SK-N-SH (cell line): Measurements from ENCODE around the gene AFAP1L1.

Experiments used
- CTCF ChIP-seq: fragments of 200-600 bp; sonication (generic); IDR thresholded peaks from 2 replicates; pipeline ENCODE4 v1.6.1; 2017; ENCODE audit warnings: antibody characterized with exemption, mild to moderate bottlenecking, moderate library complexity
- ELF1 ChIP-seq: IDR thresholded peaks from 2 replicates; pipeline ENCODE4 v1.4.0; 2012
- EZH2phosphoT487 ChIP-seq: fragments of 200-600 bp; sonication (generic); IDR thresholded peaks from 2 replicates; pipeline ENCODE4 v1.6.1; 2017; ENCODE audit warnings: low read depth, mixed run types, mild to moderate bottlenecking, antibody characterized with exemption, moderate library complexity, borderline replicate concordance
- MAX ChIP-seq: IDR thresholded peaks from 2 replicates; pipeline ENCODE4 v1.4.0; 2012; ENCODE audit warnings: low read depth
- NRF1 ChIP-seq: IDR thresholded peaks from 2 replicates; pipeline ENCODE4 v1.6.1; 2012; ENCODE audit warnings: low read depth, mild to moderate bottlenecking, low read length
- POLR2AphosphoS5 ChIP-seq: IDR thresholded peaks from 2 replicates; pipeline ENCODE4 v1.6.1; 2012; ENCODE audit warnings: low read depth, low read length
- SMC3 ChIP-seq: IDR thresholded peaks from 2 replicates; pipeline ENCODE4 v1.6.1; 2012; ENCODE audit warnings: low read depth, low read length, improper control_type of control experiment

GRCh38 chr5:149386166-149386565 lies 114.5 kb downstream of the AFAP1L1 start:
- TF ChIP-seq CTCF (no peak), POLR2AphosphoS5 (no peak), SMC3 (no peak), MAX (no peak), ELF1 (no peak), EZH2phosphoT487 (no peak), NRF1 (no peak)
